Measurements from ENCODE around the gene MYO1H.
"Not testable (repeated sequence)": the region's sequence is repeated elsewhere in the genome, so short reads cannot be mapped to it uniquely, and the experiment has no call there.

The MYO1H gene

GRCh38 chr12:109307051-109307450 lies 40.6 kb upstream of the MYO1H start:
- H3K27ac ChIP-seq = no peak overlapping the region
- no peak for TF ChIP-seq CTCF (conservative IDR thresholded peaks at IDR 0.05)

GRCh38 chr12:109308534-109309380 lies 38.9 kb upstream of the MYO1H start, which contains the start of gene FOXN4:
FOXN4 (minus strand) TSS chr12:109309284; CDS start chr12:109308321, 963 bp downstream.
- H3K27ac ChIP-seq = peak within 1 kb of the TSS; percentile 95
- TF ChIP-seq CTCF (conservative IDR thresholded peaks at IDR 0.05) = no peak

GRCh38 chr12:109309381-109310246 lies 38.1 kb upstream of the MYO1H start:
- no peak for TF ChIP-seq CTCF (conservative IDR thresholded peaks at IDR 0.05)
- H3K27ac ChIP-seq = peak overlapping the region; percentile 95

- no peak for TF ChIP-seq CTCF (conservative IDR thresholded peaks at IDR 0.05)
- peak overlapping the region; percentile 95 for H3K27ac ChIP-seq
Measured at GRCh38 chr12:109310247-109311125, 37.2 kb upstream of the MYO1H start.

- not testable (repeated sequence) for H3K27ac ChIP-seq
Measured at GRCh38 chr12:109321294-109321693, 26.4 kb upstream of the MYO1H start.

- TF ChIP-seq CTCF (conservative IDR thresholded peaks at IDR 0.05) = no peak
- no peak overlapping the region for H3K27ac ChIP-seq
Measured at GRCh38 chr12:109329003-109329402, 18.7 kb upstream of the MYO1H start.

- no peak for TF ChIP-seq CTCF (conservative IDR thresholded peaks at IDR 0.05)
- H3K27ac ChIP-seq = no peak overlapping the region
Measured at GRCh38 chr12:109329686-109330085, 18.0 kb upstream of the MYO1H start.

Measured in VCaP (cell line).